BE2C (cell line): Measurements from ENCODE around the gene PHLPP1.

Source experiments
- DNase-seq: peaks from one replicate; pipeline ENCODE4 v3.0.0-alpha.2; 2020
- H3K27me3 ChIP-seq: fragments of 250-450 bp; sonication (Bioruptor Pico); 2 replicates; pipeline ENCODE4 v1.5.1; 2020; ENCODE audit warnings: mild to moderate bottlenecking
- H3K36me3 ChIP-seq: fragments of 250-450 bp; sonication (Bioruptor Pico); 2 replicates; pipeline ENCODE4 v1.5.1; 2020; ENCODE audit warnings: mild to moderate bottlenecking
- H3K4me1 ChIP-seq: fragments of 250-450 bp; sonication (Bioruptor Pico); 2 replicates; pipeline ENCODE4 v1.5.1; 2020
- H3K4me3 ChIP-seq: 2 replicates; pipeline ENCODE4 v1.5.1; 2011; ENCODE audit warnings: low read depth, low read length
- H3K9me3 ChIP-seq: fragments of 250-450 bp; sonication (Bioruptor Pico); 2 replicates; pipeline ENCODE4 v1.5.1; 2020
- CTCF ChIP-seq: IDR thresholded peaks from 2 replicates; pipeline ENCODE4 v1.5.1; 2012; ENCODE audit warnings: mild to moderate bottlenecking, low read depth, low read length

The PHLPP1 gene

DNA sequence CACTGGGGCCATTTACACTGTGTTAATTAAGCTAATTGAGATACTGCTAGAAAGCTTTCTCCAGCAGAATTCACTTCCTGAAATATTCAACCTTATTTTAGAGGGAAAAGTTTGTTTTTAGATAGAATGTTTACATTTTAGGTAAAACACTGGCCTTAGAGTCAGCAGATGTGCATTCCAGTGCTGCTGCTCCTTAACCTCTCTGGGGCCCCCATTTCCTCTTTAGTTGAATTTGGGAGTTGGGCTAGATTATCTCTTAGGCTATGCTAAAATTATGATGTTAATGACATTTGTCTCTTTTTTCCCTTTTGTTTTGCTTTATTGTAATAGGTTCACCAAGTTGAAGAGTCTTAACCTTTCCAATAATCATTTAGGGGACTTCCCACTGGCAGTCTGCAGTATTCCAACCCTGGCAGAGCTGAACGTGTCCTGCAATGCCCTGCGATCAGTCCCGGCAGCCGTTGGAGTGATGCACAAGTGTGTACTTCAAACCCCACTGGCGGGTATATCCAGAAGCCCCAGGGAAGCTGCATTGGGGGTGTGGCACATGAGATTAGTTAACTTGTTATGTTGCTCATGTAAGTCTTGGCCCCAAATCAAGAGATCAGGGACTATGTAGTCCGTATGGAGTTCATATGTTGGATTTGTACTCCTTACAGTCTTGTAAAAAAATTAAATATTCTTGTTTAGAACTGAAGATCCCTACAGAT is 179.5 kb downstream of the PHLPP1 start:
- Histone ChIP-seq H3K9me3 (no peaks in the 10 kb centered on the region), H3K4me1 (no peaks in the 10 kb centered on the region), H3K27me3 (no peaks in the 10 kb centered on the region), H3K36me3 (no peaks in the 10 kb centered on the region), H3K4me3 (no peak overlapping the region)
- TF ChIP-seq CTCF = no peak
- DNase-seq = no peak

GRCh38 chr18:62897153-62897552 is 181.8 kb downstream of the PHLPP1 start:
- no peak for DNase-seq
- Histone ChIP-seq H3K4me3 (no peak overlapping the region), H3K9me3 (no peaks in the 10 kb centered on the region), H3K36me3 (no peaks in the 10 kb centered on the region), H3K4me1 (no peaks in the 10 kb centered on the region), H3K27me3 (no peaks in the 10 kb centered on the region)
- TF ChIP-seq CTCF = no peak

DNA sequence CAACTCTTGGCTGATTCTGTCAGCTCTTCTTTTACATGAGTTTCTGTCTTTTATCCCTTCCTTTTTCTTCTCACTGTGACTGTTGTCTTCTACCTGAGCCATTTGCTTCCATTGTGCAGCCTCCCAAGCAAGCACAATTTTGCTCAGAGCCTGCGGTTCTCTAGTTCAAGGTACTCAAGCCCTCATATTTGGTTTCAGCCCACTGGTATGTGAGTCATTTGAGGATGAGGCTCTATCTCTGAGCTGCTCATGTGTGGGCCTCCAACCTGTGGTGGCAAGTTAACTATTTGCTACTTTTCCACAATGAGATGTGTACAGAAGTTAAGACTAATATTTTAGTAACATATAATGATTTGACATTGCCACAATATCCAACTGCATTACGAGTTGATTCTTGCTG is 183.0 kb downstream of the PHLPP1 start:
- DNase-seq = no peak
- H3K36me3 ChIP-seq = no peaks in the 10 kb centered on the region
- H3K4me1 ChIP-seq = no peaks in the 10 kb centered on the region
- no peaks in the 10 kb centered on the region for H3K27me3 ChIP-seq
- no peaks in the 10 kb centered on the region for H3K9me3 ChIP-seq
- no peak overlapping the region for H3K4me3 ChIP-seq
- TF ChIP-seq CTCF = no peak

DNA sequence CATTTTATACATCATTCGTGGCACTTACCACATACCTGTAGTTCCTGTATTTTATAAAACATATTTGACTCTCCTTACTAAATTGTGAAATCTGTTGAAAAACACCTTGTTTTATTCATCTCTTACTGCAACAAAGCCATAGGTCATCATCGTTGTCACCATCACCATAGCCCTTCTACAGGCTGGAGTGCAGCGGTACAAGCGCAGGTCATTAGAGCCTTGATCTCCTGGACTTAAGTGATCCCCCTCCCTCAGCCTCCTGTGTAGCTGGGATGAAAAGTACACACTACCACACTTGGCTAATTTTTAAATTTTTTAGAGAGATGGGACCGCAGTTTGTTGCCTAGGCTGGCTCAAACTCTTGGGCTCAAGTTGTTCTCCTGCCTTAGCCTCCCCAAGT is 184.2 kb downstream of the PHLPP1 start:
- no peak for DNase-seq
- Histone ChIP-seq H3K9me3 (no peaks in the 10 kb centered on the region), H3K36me3 (no peaks in the 10 kb centered on the region), H3K4me3 (no peak overlapping the region), H3K27me3 (no peaks in the 10 kb centered on the region), H3K4me1 (no peaks in the 10 kb centered on the region)
- no peak for TF ChIP-seq CTCF

- DNase-seq = no peak
- TF ChIP-seq CTCF = no peak
- H3K4me1 ChIP-seq = no peaks in the 10 kb centered on the region
- no peaks in the 10 kb centered on the region for H3K9me3 ChIP-seq
- no peak overlapping the region for H3K4me3 ChIP-seq
- no peaks in the 10 kb centered on the region for H3K36me3 ChIP-seq
- H3K27me3 ChIP-seq = no peaks in the 10 kb centered on the region
These were observed 185.0 kb downstream of the PHLPP1 start for GRCh38 chr18:62900132-62900883.

- Histone ChIP-seq H3K36me3 (no peaks in the 10 kb centered on the region), H3K4me3 (no peak overlapping the region), H3K9me3 (no peaks in the 10 kb centered on the region), H3K4me1 (no peaks in the 10 kb centered on the region), H3K27me3 (no peaks in the 10 kb centered on the region)
- no peak for TF ChIP-seq CTCF
- no peak for DNase-seq
These were observed 187.4 kb downstream of the PHLPP1 start for GRCh38 chr18:62902776-62903175.
